Uterus (tissue), 4 donors: Measurements from ENCODE around the gene DMD. TPM values are rescaled to one million over a fixed set of nuclear protein-coding genes. Genes with fewer than 3 reads are reported as not detected.
A peak's percentile ranks its signal among the peaks of the same experiment; 100 is the strongest.

Experiments used
- DNase-seq, 2 donors: peaks; one replicate each; pipeline ENCODE4 v3.0.0-alpha.2; 2019 to 2020
- H3K27ac ChIP-seq, 2 donors: fragments of 200-600 bp; sonication (generic); 1 replicate in 1 of 2; 2 replicates in 1 of 2; pipeline ENCODE4 v1.5.1; 2016 to 2018
- H3K27me3 ChIP-seq, 2 donors: fragments of 200-600 bp; sonication (generic); one replicate each; pipeline ENCODE4 v1.5.1; 2018 to 2019; ENCODE audit warnings: control low read depth in 1 of 2
- H3K36me3 ChIP-seq, 2 donors: fragments of 200-600 bp; sonication (generic); one replicate each; pipeline ENCODE4 v1.5.1; 2019; ENCODE audit warnings: control low read depth in 1 of 2
- H3K4me1 ChIP-seq, 2 donors: fragments of 200-600 bp; sonication (generic); one replicate each; pipeline ENCODE4 v1.5.1; 2018 to 2019; ENCODE audit warnings: control low read depth in 1 of 2
- H3K4me3 ChIP-seq, 2 donors: fragments of 200-600 bp; sonication (generic); 1 replicate in 1 of 2; 2 replicates in 1 of 2; pipeline ENCODE4 v1.5.1; 2018 to 2019; ENCODE audit warnings: mild to moderate bottlenecking in 1 of 2
- H3K9me3 ChIP-seq, 2 donors: fragments of 200-600 bp; sonication (generic); one replicate each; pipeline ENCODE4 v1.5.1; 2019; ENCODE audit warnings: control low read depth in 1 of 2
- POLR2A ChIP-seq, 2 donors: fragments of 450-650 bp; IDR thresholded peaks; one replicate each; pipeline ENCODE4 v1.6.1; 2016; ENCODE audit warnings: antibody characterized with exemption in 2 of 2, mild to moderate bottlenecking in 1 of 2, moderate library complexity in 1 of 2
- intact Hi-C: fragments of 100-400 bp; cut with DNase I; formaldehyde crosslinking; loops from one replicate; pipeline ENCODE4 v1.15.1; 2023; ENCODE audit warnings: low total_unique reads
- total RNA-seq, 4 donors: library from RNA; depleted of rRNA in 3 of 4; stranded (reverse); fragments of >200 nt in 3 of 4; gene quantifications; one replicate each; pipeline versions ENCODE4 v1.1.0 to v1.2.4, GENCODE V29; 2014 to 2023
- TF ChIP-seq, protein P1 (sequence below), 4 experiments: fragments of 200-600 bp in 2 of 4; fragments of 450-650 bp in 2 of 4; sonication (generic) in 2 of 4; IDR thresholded peaks; one replicate each; pipeline ENCODE4 v1.5.1; 2016 to 2019; ENCODE audit warnings: antibody characterized with exemption in 4 of 4, mild to moderate bottlenecking in 2 of 4, moderate library complexity in 1 of 4
- donor health status: DM: yes; HTN: yes; CAD: no.

DMD gene
- total RNA-seq, 4 donors from 2014 or later = 73.8 to 147 (median 97.8) TPM

DNA sequence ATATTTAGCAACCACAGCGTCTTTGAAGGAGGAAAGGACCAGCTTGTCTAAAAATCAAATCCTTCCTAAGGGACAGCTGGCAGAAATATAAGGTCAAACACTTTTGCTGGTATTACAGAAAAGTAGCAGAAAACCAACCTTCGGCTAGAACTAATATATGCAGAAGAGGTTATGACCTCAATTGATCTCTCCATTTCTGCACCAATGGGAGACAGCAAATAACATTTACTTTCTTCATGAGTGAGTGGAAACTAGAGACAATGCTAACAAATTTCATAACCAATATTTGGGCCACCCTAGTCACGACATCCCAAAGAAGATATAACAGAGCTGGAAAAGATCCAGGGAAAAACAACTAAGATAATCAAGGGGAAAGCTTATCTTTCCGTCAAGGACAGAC lies 1892.5 kb downstream of the DMD start:
- intact Hi-C loops = no loop called here
- Histone ChIP-seq H3K27me3 (no peaks in the 10 kb centered on the region), H3K4me1 (no peaks in the 10 kb centered on the region), H3K9me3 (no peaks in the 10 kb centered on the region), H3K4me3 (no peak overlapping the region), H3K36me3 (no peaks in the 10 kb centered on the region), H3K27ac (no peak overlapping the region)
- DNase-seq = no peak
- TF ChIP-seq, protein P1, sequence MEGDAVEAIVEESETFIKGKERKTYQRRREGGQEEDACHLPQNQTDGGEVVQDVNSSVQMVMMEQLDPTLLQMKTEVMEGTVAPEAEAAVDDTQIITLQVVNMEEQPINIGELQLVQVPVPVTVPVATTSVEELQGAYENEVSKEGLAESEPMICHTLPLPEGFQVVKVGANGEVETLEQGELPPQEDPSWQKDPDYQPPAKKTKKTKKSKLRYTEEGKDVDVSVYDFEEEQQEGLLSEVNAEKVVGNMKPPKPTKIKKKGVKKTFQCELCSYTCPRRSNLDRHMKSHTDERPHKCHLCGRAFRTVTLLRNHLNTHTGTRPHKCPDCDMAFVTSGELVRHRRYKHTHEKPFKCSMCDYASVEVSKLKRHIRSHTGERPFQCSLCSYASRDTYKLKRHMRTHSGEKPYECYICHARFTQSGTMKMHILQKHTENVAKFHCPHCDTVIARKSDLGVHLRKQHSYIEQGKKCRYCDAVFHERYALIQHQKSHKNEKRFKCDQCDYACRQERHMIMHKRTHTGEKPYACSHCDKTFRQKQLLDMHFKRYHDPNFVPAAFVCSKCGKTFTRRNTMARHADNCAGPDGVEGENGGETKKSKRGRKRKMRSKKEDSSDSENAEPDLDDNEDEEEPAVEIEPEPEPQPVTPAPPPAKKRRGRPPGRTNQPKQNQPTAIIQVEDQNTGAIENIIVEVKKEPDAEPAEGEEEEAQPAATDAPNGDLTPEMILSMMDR (IDR thresholded peaks at IDR 0.05) = no peak
- TF ChIP-seq POLR2A (IDR thresholded peaks at IDR 0.05) = no peak

DNA sequence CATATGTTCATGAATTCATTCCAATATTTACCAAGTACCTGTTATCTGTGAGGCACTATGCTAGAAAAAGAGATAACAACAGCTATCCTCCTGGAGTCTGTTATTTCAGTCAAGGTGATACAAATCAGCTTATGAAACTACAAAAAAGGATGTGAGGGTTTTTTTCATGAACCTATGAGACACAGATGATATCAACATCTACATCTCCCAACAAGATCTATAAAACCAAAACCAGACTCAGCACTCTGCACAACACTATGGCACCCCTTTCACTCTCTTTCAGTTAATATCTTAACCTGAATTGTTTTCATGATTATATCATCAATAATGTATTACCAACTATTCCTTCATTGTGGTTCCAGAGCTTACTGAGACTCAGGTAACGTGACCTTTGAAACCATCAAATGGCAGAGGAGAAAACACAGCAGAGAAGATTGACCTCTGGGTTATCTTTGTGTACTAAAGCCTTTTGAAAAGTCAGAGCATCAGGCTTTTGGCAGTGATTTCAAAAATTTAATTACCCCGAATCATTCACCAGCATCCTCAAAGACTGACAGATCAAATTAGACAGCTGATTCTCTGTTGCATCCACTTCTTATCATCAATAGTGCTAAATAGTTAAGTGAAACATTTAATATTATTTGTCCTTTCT lies 1894.9 kb downstream of the DMD start:
- no peak overlapping the region for H3K27ac ChIP-seq
- H3K4me3 ChIP-seq = no peak overlapping the region
- no peaks in the 10 kb centered on the region for H3K36me3 ChIP-seq
- H3K9me3 ChIP-seq = no peaks in the 10 kb centered on the region
- no peaks in the 10 kb centered on the region for H3K27me3 ChIP-seq
- no peak for DNase-seq
- no peaks in the 10 kb centered on the region for H3K4me1 ChIP-seq
- TF ChIP-seq POLR2A (IDR thresholded peaks at IDR 0.05) = no peak
- TF ChIP-seq, protein P1 (IDR thresholded peaks at IDR 0.05) = no peak
- intact Hi-C loops = no loop called here

DNA sequence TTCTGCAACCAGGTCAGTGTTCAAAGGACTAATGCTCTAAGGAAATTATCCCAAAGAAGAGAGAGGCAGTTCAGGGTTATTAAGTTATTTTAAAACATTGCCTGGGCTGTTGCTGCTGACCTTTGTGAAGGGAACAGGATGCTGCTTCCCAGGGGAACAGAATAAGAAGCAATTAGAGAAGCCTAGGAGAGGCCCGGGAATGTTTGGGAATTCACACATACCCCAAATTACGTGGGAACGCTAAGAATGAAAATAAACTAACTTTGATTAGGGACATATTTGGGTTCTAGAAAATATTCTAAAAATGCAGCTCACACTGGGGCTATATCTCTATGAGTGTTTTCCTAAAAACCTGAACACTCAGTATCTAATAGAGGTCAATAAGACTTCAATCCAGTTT lies 1896.4 kb downstream of the DMD start:
- no peaks in the 10 kb centered on the region for H3K4me1 ChIP-seq
- intact Hi-C loops = no loop called here
- no peaks in the 10 kb centered on the region for H3K36me3 ChIP-seq
- peak overlapping the region in 1 of 2 donors; percentile 37 for H3K27ac ChIP-seq
- no peaks in the 10 kb centered on the region for H3K9me3 ChIP-seq
- DNase-seq = no peak
- TF ChIP-seq POLR2A (IDR thresholded peaks at IDR 0.05) = no peak
- no peaks in the 10 kb centered on the region for H3K27me3 ChIP-seq
- no peak overlapping the region for H3K4me3 ChIP-seq

- no peaks in the 10 kb centered on the region for H3K36me3 ChIP-seq
- no peaks in the 10 kb centered on the region for H3K4me1 ChIP-seq
- no peak overlapping the region for H3K27ac ChIP-seq
- TF ChIP-seq, protein P1 (IDR thresholded peaks at IDR 0.05) = no peak
- TF ChIP-seq POLR2A (IDR thresholded peaks at IDR 0.05) = no peak
- H3K9me3 ChIP-seq = no peaks in the 10 kb centered on the region
- no peaks in the 10 kb centered on the region for H3K27me3 ChIP-seq
- no peak overlapping the region for H3K4me3 ChIP-seq
- intact Hi-C loops = no loop called here
- no peak for DNase-seq
Measured at GRCh38 chrX:31307952-31308351, 1903.4 kb downstream of the DMD start.

- H3K27me3 ChIP-seq = no peaks in the 10 kb centered on the region
- intact Hi-C loops = no loop called here
- DNase-seq = no peak
- H3K36me3 ChIP-seq = no peaks in the 10 kb centered on the region
- no peak overlapping the region for H3K4me3 ChIP-seq
- no peak overlapping the region for H3K27ac ChIP-seq
- TF ChIP-seq, protein P1 (IDR thresholded peaks at IDR 0.05) = no peak
- no peak for TF ChIP-seq POLR2A (IDR thresholded peaks at IDR 0.05)
- H3K9me3 ChIP-seq = no peaks in the 10 kb centered on the region
- no peaks in the 10 kb centered on the region for H3K4me1 ChIP-seq
Measured at GRCh38 chrX:31302573-31303075, 1908.7 kb downstream of the DMD start.
